T-helper 17 cell (primary cell): ENCODE measurements around the gene AHNAK2. TPM values are rescaled to one million over a fixed set of nuclear protein-coding genes. Genes with fewer than 3 reads are reported as not detected.
A peak's percentile ranks its signal among the peaks of the same experiment; 100 is the strongest.

Experiments used
- ATAC-seq: fragments of 150-1000 bp; cut with Tn5 transposase; 2 replicates; pipeline ENCODE4 v1.10.0; 2021; ENCODE audit warnings: mild to moderate bottlenecking, moderate library complexity
- DNase-seq, 3 donors: peaks; one replicate each; pipeline versions ENCODE4 v3.0.0 to v3.0.0-alpha.2; 2020 to 2021
- H3K9me3 ChIP-seq: one replicate; pipeline ENCODE4 v1.7.0; 2013; ENCODE audit warnings: low read length, mild to moderate bottlenecking; ENCODE audit not compliant: control insufficient read depth, poor library complexity, severe bottlenecking
- H3K27ac Mint-ChIP-seq: one replicate; pipeline ENCODE4 v1.8.0; 2022; ENCODE audit warnings: mild to moderate bottlenecking, moderate library complexity, mixed read lengths
- H3K27me3 Mint-ChIP-seq: one replicate; pipeline ENCODE4 v1.8.0; 2022; ENCODE audit warnings: mixed read lengths
- H3K36me3 Mint-ChIP-seq: one replicate; pipeline ENCODE4 v1.8.0; 2022; ENCODE audit warnings: low read depth, mixed read lengths
- H3K4me1 Mint-ChIP-seq: one replicate; pipeline ENCODE4 v1.8.0; 2022; ENCODE audit warnings: mild to moderate bottlenecking, mixed read lengths
- H3K4me3 Mint-ChIP-seq: one replicate; pipeline ENCODE4 v1.8.0; 2022; ENCODE audit warnings: mild to moderate bottlenecking, moderate library complexity, mixed read lengths
- total RNA-seq, 4 donors: library from RNA in 2 of 4; stranded (reverse) in 2 of 4; gene quantifications; one replicate each; pipeline ENCODE4 v1.2.3 and lab custom pipeline; 2022 to 2026

AHNAK2 gene
- total RNA-seq, 2 donors from 2014 or later, result not detected

GRCh38 chr14:104887623-104888488 lies 90.3 kb downstream of the AHNAK2 start:
- Mint-ChIP-seq H3K27me3 (no peaks in the 10 kb centered on the region), H3K36me3 (no peaks in the 10 kb centered on the region), H3K27ac (no peak overlapping the region), H3K4me1 (no peaks in the 10 kb centered on the region), H3K4me3 (no peak overlapping the region)
- H3K9me3 ChIP-seq, result no peaks in the 10 kb centered on the region
- DNase-seq (peak in 2 of 3 donors; percentile 2 to 10), ATAC-seq (no peak)

Other genes starting within 250 kb of the AHNAK2 start
- 10 to 100 TPM; 76.2 to 85.7 TPM for gene SIVA1, start 225.2 kb downstream of the AHNAK2 start, total RNA-seq
- 10 to 100 TPM; 72.4 to 77.2 TPM for gene AKT1, start 182.6 kb downstream of the AHNAK2 start, total RNA-seq
- gene ZBTB42, start 177.3 kb downstream of the AHNAK2 start, total RNA-seq, result 1 to 10 TPM; 2.7 to 3.3 TPM
- 1 to 10 TPM; 7.0 to 7.7 TPM for gene CEP170B, start 113.1 kb downstream of the AHNAK2 start, total RNA-seq
- 1 to 10 TPM; 1.1 to 4.0 TPM for gene PLD4, start 53.5 kb downstream of the AHNAK2 start, total RNA-seq
- 1 to 10 TPM; 1.6 to 4.4 TPM for gene CLBA1, start 7.4 kb upstream of the AHNAK2 start, total RNA-seq
- 10 to 100 TPM; 16.1 to 18.4 TPM for gene CDCA4, start 42.7 kb upstream of the AHNAK2 start, total RNA-seq
- gene GPR132, start 87.1 kb upstream of the AHNAK2 start, total RNA-seq, result 10 to 100 TPM; 43.4 to 47.1 TPM
- gene JAG2, start 190.4 kb upstream of the AHNAK2 start, total RNA-seq, result 1 to 10 TPM in 1 of 2 donors, under 1 TPM in 1; 0.55 to 1.2 TPM
- 10 to 100 TPM; 10.8 to 15.4 TPM for gene NUDT14, start 202.9 kb upstream of the AHNAK2 start, total RNA-seq